Measurements from ENCODE around the gene THSD7B.
"Not testable (repeated sequence)": the region's sequence is repeated elsewhere in the genome, so short reads cannot be mapped to it uniquely, and the experiment has no call there.

The THSD7B gene

DNA sequence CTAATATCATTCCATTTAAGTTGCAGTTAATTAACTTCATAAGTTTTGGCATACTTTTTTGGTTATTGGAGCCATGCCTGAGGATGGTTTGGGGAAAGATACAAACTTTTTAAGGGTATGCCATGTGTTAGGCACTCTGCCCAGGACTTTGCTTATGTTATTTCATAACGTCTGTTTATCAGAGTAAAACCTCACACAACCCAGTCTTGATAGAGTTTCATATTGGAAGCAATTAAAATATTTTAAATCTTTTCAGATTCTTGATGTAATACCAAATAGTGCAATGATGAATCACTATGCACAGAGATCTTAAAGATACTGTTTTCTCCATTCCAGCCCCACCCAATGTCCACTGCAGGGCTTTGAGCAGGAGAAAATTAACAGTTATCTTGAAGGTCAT, 669.8 kb downstream of the THSD7B start:
- no peak for DNase-seq

- DNase-seq: no peak
Observed at GRCh38 chr2:137437386-137437785, 672.0 kb downstream of the THSD7B start.

DNA sequence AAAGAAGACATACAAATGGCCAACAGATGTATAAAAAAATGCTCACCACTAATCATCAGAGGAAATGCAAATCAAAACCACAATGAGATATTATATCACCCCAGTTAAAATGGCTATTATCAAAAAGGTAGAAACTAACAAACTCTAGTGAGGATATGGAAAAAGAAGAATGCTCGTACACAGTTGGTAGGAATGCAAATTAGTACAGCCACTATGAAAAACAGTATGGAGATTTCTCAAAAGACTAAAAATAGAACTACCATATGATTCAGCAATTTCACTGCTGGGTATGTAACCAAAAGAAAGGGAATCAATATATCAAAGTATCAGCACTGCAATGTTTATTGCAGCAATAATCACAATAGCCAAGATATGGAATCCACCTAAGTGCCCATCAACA, 679.6 kb downstream of the THSD7B start:
- no peak for DNase-seq

DNA sequence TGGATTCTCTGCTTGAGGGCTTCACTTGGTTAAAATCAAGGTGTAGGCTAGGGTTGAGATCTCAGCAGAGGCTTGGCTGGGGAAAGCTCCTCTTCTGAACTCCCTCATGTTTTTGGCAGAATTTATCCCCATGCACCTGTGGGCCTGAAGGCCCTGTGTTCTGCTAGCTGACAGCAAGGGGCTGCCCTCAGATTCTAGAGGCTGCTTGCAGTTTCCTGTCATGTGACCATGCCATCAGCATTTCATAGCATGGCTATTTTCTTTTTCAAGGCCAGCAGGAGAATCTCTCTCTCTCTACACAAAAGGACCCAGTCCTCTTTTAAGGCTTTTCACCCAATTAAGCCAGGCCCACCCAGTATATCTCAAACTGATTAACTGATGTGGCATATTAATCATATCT, 684.1 kb downstream of the THSD7B start:
- DNase-seq: no peak

DNA sequence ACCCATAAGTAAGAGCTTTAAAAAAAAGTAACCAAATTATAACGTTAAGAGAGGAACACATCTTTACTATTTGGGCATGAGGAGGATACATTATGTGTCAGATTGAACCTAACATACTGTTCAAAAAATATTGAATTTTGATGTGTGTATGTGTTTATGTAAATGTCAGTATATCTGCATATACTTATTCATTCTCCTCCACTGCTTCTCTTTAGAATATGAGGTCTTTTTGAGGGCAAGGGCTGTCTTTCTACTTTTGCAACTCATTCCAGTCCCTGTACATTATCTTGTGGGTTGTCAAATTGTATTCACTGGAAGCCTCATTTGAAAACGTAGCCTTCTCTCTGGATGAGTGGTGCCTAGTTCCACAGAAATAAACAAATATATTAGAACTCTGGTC, 689.5 kb downstream of the THSD7B start:
- DNase-seq: no peak

DNA sequence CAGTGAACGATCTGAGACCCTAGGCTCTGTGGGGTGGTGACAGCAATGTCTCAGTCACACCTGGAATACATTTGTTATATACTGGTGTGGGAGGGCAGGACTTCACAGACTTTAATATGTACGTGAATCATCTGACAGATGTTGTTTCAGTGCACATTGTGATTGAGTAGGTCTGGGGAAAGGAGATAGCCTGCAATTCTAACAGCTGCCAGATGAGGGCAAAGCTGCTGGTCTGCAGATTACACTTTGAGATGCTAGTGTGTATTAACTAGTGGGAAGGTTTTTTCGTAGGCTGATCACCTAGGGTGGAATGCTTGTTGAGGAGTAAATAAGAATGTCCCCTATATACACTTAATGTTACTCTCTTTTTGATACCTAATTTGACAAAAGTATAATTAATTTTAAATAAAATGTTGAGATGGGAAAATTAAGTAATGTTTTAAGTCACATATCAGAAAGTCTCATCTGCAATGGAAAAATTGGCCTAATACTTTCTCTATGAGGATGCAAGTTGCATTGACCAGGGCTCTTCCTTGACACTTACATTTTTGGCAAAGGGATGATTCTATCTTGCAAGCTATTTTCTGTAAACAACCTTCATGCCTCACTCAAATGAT, 702.0 kb downstream of the THSD7B start:
- no peak for DNase-seq

DNA sequence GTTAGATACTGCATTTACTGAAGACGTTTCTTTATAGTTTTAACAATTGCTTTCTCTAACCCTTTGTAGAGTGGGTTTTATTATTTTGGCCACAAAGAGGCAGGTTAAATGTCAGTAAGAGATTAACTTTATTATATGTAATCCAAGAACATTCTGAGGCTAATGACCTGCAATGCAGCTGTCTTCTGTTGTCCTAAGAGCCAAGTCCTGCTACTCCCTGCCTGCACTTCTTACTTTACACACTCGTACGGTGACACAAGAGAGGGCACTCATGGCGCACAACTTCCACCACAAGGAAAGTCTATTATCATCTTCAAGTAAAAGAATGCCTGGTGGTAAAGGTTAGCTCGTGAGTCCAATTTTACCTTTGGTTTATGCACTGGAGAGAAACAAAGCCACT, 727.9 kb downstream of the THSD7B start:
- no peak for DNase-seq

DNA sequence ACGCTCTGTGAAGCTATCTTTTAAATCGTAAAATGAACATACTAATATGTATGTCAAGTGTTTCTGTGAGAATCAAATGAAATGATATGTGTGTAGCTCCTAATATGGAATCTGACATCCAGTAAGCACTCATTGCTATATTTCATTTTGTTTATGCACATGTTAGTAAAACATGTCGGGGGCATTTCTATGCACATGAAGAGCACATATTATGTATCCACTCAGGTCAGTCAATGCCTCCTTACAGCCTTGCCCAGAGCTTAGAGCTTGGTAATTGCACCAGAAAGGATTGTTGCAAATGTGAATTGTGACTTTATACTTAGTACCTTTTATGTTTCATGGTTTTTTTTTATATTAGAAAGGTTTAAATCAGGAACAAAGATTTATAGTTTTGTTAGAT, 735.3 kb downstream of the THSD7B start:
- DNase-seq: no peak

GRCh38 chr2:137507237-137507636, 741.9 kb downstream of the THSD7B start:
- DNase-seq: no peak

DNA sequence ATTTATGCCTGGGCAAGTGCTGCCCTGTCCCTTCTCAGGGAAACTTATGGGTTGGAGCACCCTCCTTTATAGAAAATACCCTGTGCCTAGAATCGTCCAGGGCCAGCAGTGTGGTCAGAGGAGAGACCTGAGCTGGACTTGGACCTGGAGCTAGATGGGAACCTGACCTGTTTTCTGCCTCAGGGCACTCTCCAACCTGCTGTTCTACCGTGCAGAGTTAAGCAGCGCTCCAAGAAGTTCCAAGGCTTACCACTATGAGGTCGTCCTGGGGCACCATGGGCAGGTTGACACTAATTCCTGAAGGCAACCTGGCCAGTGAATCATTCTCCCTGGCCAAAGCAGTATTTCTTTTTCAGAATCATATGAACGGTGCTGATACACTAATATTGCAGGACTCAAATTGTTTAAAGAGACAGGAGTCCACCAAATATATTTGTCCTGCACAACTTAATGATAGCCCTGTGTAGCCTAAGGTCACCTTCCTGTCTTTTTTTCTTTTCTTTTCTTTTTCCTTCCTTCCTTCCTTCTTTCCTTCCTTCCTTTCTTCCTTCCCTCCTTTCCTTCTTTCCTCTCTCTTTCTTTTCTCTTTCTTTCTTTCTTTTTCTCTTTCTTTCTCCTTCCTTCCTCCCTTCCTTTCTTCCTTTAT, 743.5 kb downstream of the THSD7B start:
- no peak for DNase-seq

- no peak for DNase-seq
Observed at GRCh38 chr2:137511526-137511925, 746.2 kb downstream of the THSD7B start.

DNA sequence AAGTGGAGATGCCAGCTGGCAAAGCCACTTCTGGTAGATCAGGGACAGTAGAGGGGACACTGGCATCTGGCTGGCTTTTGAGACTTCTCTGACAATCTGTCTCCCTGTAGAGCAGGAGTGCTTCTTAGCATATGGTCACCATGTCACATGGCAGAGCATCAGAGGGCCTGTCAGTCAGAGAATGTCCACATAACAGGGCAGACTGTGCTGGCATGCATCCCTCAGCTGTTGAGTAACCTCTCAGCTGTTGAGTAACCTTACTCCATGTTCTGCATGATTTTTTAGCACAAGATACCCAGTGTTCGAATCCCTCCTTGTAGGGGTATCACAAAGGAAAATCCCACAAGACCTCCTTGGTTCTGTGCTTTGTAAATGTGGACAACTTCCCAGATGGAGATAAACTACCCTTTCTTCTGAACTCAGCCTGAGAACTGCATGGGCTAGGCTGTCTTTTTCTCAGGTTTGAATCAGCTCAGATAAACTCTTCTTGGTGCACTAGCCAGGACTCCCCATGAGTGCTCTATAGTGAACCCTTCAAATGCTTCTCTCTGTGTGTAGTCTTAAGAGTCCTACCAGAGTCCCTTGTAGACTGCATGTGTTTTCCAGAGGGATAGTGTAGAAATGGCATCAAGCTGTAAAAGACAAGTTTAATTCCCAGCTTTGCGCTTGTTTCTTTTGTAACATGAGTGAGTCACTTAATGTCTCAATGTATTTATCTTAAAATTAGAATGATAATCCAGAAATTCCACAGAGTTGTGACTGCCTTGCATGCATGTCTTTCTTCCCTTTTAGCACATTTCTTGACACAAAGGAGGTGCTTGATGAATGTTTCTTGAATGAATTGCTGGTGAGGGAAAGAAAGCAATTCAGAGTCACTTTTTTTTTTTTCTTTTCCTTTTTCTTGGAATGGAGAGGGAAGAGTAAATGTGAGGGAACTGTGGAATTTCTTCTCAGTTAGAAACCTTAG, 756.6 kb downstream of the THSD7B start:
- DNase-seq: no peak

DNA sequence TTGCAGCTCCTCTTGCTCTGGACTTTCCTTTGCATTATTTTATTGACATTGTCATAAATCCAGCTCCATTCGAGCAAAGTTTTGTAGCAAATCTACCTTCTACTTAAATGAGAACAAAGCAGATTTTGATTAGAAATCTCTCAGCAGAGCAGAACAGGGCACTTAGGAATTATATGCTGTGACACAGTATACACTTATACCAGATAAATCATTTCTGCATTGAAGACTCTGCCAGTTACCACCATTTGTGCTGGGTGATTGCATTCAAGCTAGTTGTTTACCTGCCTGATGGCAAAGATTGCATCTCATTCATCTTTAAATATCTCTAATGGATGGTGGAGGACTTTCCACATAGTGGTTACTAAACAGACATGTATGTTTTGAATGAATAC, 757.3 kb downstream of the THSD7B start:
- no peak for DNase-seq

GRCh38 chr2:137523931-137524330, 758.6 kb downstream of the THSD7B start:
- DNase-seq: no peak

- DNase-seq: no peak
Observed at GRCh38 chr2:137525132-137525531, 759.8 kb downstream of the THSD7B start.

DNA sequence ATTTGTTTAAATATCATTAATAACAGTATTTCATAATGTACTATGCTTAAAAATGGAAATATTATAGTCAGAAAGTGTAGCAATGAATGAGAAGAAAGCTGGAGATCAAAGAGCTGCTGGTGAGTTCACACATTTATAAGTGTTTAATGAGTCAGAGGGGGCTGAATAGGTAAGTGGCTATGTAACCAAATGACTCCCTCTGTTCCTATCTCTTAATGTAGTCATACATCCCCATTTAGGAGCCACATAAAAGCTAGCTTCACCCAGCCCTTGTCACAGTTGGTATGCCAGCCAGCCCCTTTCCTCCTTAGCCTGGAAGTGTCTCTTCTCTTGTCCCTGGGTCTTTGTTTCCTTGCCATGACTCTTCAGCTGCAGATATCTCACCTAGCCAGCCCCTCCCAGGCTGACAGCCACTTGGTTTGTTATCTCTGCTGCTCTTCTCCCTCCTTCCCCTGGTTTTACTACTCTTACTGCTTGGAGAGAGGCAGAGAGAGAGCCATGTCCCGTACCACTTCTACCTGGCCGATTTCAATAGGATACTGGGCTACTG, 760.4 kb downstream of the THSD7B start:
- DNase-seq: no peak

DNA sequence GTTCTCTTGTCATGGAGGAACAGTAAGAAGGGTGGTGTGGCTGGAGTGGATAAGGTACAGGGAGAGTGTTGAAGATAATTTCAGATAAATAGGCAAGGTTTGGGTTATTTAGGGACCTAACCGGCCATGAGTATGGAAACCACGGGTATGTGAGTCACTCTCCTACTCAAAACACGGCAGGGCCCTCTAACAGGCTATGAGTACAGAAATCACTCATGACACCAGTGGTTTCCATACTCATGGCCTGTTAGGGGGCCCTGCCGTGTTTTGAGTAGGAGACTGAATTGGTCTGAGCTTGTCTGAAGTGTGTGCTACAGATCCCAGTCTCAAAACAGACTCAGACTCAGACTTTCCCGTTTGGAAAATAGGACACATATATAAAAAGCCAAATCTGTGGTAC, 770.6 kb downstream of the THSD7B start:
- no peak for DNase-seq

- DNase-seq: no peak
Observed at GRCh38 chr2:137539336-137539735, 774.0 kb downstream of the THSD7B start.

GRCh38 chr2:137547842-137548241, 782.5 kb downstream of the THSD7B start:
- no peak for DNase-seq

- no peak for DNase-seq
Observed at GRCh38 chr2:137566387-137566786, 801.0 kb downstream of the THSD7B start.

- no peak for DNase-seq
Observed at GRCh38 chr2:137570484-137570883, 805.1 kb downstream of the THSD7B start.

DNA sequence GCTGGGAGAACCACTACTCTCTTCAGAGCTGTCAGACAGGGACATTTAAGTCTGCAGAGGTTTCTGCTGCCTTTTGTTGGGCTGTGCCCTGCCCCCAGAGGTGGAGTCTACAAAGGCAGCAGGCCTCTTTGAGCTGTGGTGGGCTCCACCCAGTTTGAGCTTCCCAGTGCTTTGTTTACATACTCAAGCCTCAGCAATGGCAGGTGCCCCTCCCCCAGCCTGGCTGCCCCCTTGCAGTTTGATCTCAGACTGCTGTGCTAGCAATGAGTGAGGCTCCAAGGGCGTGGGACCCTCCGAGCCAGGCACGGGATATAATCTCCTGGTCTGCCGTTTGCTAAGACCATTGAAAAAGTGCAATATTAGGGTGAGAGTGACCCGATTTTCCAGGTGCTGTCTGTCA, 822.5 kb downstream of the THSD7B start:
- DNase-seq: not testable (repeated sequence)

DNA sequence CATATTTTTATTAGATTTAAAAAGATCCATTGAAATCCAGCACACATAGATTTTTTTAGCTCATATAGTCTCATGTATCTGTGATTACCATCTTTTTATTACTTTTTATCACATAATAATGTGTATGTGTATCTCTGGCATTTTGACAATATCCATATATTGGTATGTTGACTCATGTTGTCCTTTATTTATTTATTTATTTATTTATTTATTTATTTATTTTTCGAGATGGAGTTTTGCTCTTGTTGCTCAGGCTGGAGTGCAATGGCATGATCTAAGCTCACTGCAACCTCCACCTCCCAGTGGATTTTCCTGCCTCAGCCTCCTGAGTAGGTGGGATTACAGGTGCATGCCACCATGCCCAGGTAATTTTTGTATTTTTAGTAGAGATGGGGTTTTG, 823.2 kb downstream of the THSD7B start:
- not testable (repeated sequence) for DNase-seq

- DNase-seq: no peak
Observed at GRCh38 chr2:137590102-137590501, 824.8 kb downstream of the THSD7B start.
